ENCODE results near the gene DSC1.

DNA sequence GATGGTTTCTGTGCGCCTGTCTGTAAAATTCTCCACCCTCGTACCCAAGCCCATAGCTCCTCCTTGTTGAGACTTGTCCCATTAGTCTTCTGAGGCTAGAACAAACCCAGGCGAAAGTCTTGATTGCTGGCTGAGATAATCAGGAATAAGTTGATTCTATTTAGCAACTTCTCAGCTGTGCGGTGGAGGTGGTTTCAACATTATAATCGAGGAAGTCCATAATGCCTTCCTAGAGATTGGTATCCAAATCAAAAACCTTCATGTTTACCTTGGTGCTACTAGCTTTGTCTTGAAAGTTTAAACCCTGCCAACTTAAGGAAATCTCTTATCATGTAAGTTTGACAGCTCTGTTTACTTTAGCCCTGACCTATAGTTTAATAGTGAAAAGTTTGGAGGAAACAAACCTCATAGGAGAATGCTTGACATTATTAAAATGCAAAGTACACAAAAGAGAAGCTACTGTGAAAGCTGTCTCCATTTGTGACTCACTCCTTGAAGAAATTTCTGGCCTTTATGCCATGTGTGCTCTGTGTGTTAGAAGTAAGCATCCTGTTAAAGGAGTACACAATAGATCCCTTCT lies 36.6 kb upstream of the DSC1 start:
- TF ChIP-seq, protein P1, sequence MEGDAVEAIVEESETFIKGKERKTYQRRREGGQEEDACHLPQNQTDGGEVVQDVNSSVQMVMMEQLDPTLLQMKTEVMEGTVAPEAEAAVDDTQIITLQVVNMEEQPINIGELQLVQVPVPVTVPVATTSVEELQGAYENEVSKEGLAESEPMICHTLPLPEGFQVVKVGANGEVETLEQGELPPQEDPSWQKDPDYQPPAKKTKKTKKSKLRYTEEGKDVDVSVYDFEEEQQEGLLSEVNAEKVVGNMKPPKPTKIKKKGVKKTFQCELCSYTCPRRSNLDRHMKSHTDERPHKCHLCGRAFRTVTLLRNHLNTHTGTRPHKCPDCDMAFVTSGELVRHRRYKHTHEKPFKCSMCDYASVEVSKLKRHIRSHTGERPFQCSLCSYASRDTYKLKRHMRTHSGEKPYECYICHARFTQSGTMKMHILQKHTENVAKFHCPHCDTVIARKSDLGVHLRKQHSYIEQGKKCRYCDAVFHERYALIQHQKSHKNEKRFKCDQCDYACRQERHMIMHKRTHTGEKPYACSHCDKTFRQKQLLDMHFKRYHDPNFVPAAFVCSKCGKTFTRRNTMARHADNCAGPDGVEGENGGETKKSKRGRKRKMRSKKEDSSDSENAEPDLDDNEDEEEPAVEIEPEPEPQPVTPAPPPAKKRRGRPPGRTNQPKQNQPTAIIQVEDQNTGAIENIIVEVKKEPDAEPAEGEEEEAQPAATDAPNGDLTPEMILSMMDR (IDR thresholded peaks at IDR 0.05; ENCODE audit: low read depth, low read length), result no peak
- TF ChIP-seq POLR2A (IDR thresholded peaks at IDR 0.05; ENCODE audit: extremely low read depth, insufficient read length), result no peak

Data from NB4 (cell line).